Neural cell (in vitro differentiated cells): ENCODE results near the gene ENKUR.

Experiments
- CTCF ChIP-seq: fragments of 450-650 bp; IDR thresholded peaks from 2 replicates; pipeline ENCODE4 v1.5.1; 2014; ENCODE audit warnings: antibody characterized with exemption, mild to moderate bottlenecking, moderate library complexity; ENCODE audit not compliant: poor library complexity, severe bottlenecking
- POLR2AphosphoS5 ChIP-seq: IDR thresholded peaks from 2 replicates; pipeline ENCODE4 v1.6.1; 2012

- no peak for TF ChIP-seq POLR2AphosphoS5
- no peak for TF ChIP-seq CTCF
These were observed 7.3 kb upstream of the ENKUR start for GRCh38 chr10:25023278-25023677.
